HG02885 (cell line): ENCODE data around the gene DHRS7C.

Experiments
- ATAC-seq: cut with Tn5 transposase; IDR thresholded peaks from one replicate; pipeline ENCODE4 v1.9.1; 2021; ENCODE audit warnings: mild to moderate bottlenecking; ENCODE audit not compliant: unreplicated experiment, poor library complexity

DHRS7C gene

GRCh38 chr17:9768381-9768934, 22.9 kb downstream of the DHRS7C start:
- no peak for ATAC-seq

- no peak for ATAC-seq
These were observed 23.9 kb downstream of the DHRS7C start for GRCh38 chr17:9767432-9767991.

- ATAC-seq = no peak
These were observed 24.4 kb downstream of the DHRS7C start for GRCh38 chr17:9766970-9767369.

GRCh38 chr17:9765322-9765721, 26.1 kb downstream of the DHRS7C start:
- ATAC-seq = no peak

- no peak for ATAC-seq
These were observed 27.7 kb downstream of the DHRS7C start for GRCh38 chr17:9763643-9764042.

GRCh38 chr17:9760266-9760665, 31.1 kb downstream of the DHRS7C start:
- no peak for ATAC-seq

GRCh38 chr17:9755083-9755482, 36.3 kb downstream of the DHRS7C start:
- no peak for ATAC-seq

- ATAC-seq = no peak
These were observed 40.9 kb downstream of the DHRS7C start for GRCh38 chr17:9750524-9750923.

GRCh38 chr17:9729735-9730420, 61.5 kb downstream of the DHRS7C start:
- ATAC-seq = no peak

GRCh38 chr17:9729034-9729650, 62.2 kb downstream of the DHRS7C start:
- ATAC-seq = no peak

GRCh38 chr17:9728564-9728963, 62.8 kb downstream of the DHRS7C start:
- ATAC-seq = no peak

GRCh38 chr17:9728005-9728404, 63.4 kb downstream of the DHRS7C start:
- ATAC-seq = no peak

- ATAC-seq = no peak
These were observed 65.1 kb downstream of the DHRS7C start for GRCh38 chr17:9726291-9726690.

- no peak for ATAC-seq
These were observed 65.8 kb downstream of the DHRS7C start for GRCh38 chr17:9725575-9725974.
